Measurements from ENCODE around the gene TUT4.

Gene TUT4

GRCh38 chr1:52600533-52601179 is 47.8 kb upstream of the TUT4 start:
- Histone ChIP-seq H3K36me3 (replicated peaks; ENCODE audit: insufficient read depth, low read length) (no peaks in the 10 kb centered on the region), H3K4me3 (ENCODE audit: low read length) (no peak overlapping the region), H3K9me2 (replicated peaks; ENCODE audit: insufficient read depth, low read length) (no peaks in the 10 kb centered on the region), H3K9ac (ENCODE audit: low read length) (no peak overlapping the region), H4K20me1 (ENCODE audit: insufficient read depth, low read length) (no peaks in the 10 kb centered on the region), H2AFZ (ENCODE audit: low read length) (no peak overlapping the region), H3K79me2 (ENCODE audit: low read length) (no peaks in the 10 kb centered on the region), H3K4me1 (ENCODE audit: low read length) (peaks cover 9% of the 10 kb centered on the region), H3K4me2 (ENCODE audit: low read depth, low read length) (no peak overlapping the region), H3F3A (ENCODE audit: insufficient read depth, low read length) (no peaks in the 10 kb centered on the region), H3K27me3 (replicated peaks; ENCODE audit: insufficient read depth, low read length) (no peaks in the 10 kb centered on the region), H3K27ac (ENCODE audit: low read length) (no peak overlapping the region), H3K9me3 (replicated peaks; ENCODE audit: insufficient read depth, low read length) (no peaks in the 10 kb centered on the region)
- TF ChIP-seq EZH2phosphoT487 (IDR thresholded peaks at IDR 0.05; ENCODE audit: low read length) = no peak
- TF ChIP-seq CTCF (IDR thresholded peaks at IDR 0.05; ENCODE audit: low read length) = no peak
- no peak for DNase-seq

GRCh38 chr1:52599236-52599635 is 46.3 kb upstream of the TUT4 start:
- TF ChIP-seq CTCF (IDR thresholded peaks at IDR 0.05; ENCODE audit: low read length) = no peak
- TF ChIP-seq EZH2phosphoT487 (IDR thresholded peaks at IDR 0.05; ENCODE audit: low read length) = no peak
- no peak for TF ChIP-seq EZH2 (optimal IDR thresholded peaks at IDR 0.05; ENCODE audit: low read depth, low read length)
- no peaks in the 10 kb centered on the region for H3F3A ChIP-seq (ENCODE audit: insufficient read depth, low read length)
- H3K4me3 ChIP-seq (ENCODE audit: low read length) = no peak overlapping the region
- no peaks in the 10 kb centered on the region for H3K9me2 ChIP-seq (replicated peaks; ENCODE audit: insufficient read depth, low read length)
- no peaks in the 10 kb centered on the region for H3K27me3 ChIP-seq (replicated peaks; ENCODE audit: insufficient read depth, low read length)
- H2AFZ ChIP-seq (ENCODE audit: low read length) = no peak overlapping the region
- peaks cover 7% of the 10 kb centered on the region for H3K4me1 ChIP-seq (ENCODE audit: low read length)
- H3K36me3 ChIP-seq (replicated peaks; ENCODE audit: insufficient read depth, low read length) = no peaks in the 10 kb centered on the region
- no peak for DNase-seq
- no peaks in the 10 kb centered on the region for H3K79me2 ChIP-seq (ENCODE audit: low read length)
- no peak overlapping the region for H3K4me2 ChIP-seq (ENCODE audit: low read depth, low read length)
- no peak overlapping the region for H3K9ac ChIP-seq (ENCODE audit: low read length)
- H3K27ac ChIP-seq (ENCODE audit: low read length) = no peak overlapping the region
- H4K20me1 ChIP-seq (ENCODE audit: insufficient read depth, low read length) = no peaks in the 10 kb centered on the region
- H3K9me3 ChIP-seq (replicated peaks; ENCODE audit: insufficient read depth, low read length) = no peaks in the 10 kb centered on the region

GRCh38 chr1:52598729-52599128 is 45.8 kb upstream of the TUT4 start:
- Histone ChIP-seq H3F3A (ENCODE audit: insufficient read depth, low read length) (no peaks in the 10 kb centered on the region), H3K79me2 (ENCODE audit: low read length) (no peaks in the 10 kb centered on the region), H3K9ac (ENCODE audit: low read length) (no peak overlapping the region), H3K9me3 (replicated peaks; ENCODE audit: insufficient read depth, low read length) (no peaks in the 10 kb centered on the region), H3K36me3 (replicated peaks; ENCODE audit: insufficient read depth, low read length) (no peaks in the 10 kb centered on the region), H3K4me3 (ENCODE audit: low read length) (no peak overlapping the region), H3K27me3 (replicated peaks; ENCODE audit: insufficient read depth, low read length) (no peaks in the 10 kb centered on the region), H3K4me2 (ENCODE audit: low read depth, low read length) (no peak overlapping the region), H3K9me2 (replicated peaks; ENCODE audit: insufficient read depth, low read length) (no peaks in the 10 kb centered on the region), H3K4me1 (ENCODE audit: low read length) (peaks cover 2% of the 10 kb centered on the region), H4K20me1 (ENCODE audit: insufficient read depth, low read length) (no peaks in the 10 kb centered on the region), H2AFZ (ENCODE audit: low read length) (no peak overlapping the region), H3K27ac (ENCODE audit: low read length) (no peak overlapping the region)
- TF ChIP-seq EZH2 (optimal IDR thresholded peaks at IDR 0.05; ENCODE audit: low read depth, low read length) = no peak
- no peak for TF ChIP-seq CTCF (IDR thresholded peaks at IDR 0.05; ENCODE audit: low read length)
- no peak for TF ChIP-seq EZH2phosphoT487 (IDR thresholded peaks at IDR 0.05; ENCODE audit: low read length)
- no peak for DNase-seq
